Glomerular visceral epithelial cell (primary cell): ENCODE results near the gene TTC34.

ENCODE experiments used
- DNase-seq: peaks from one replicate; pipeline ENCODE4 v3.0.0-alpha.2; 2016; ENCODE audit errors: extremely low spot score

The TTC34 gene

GRCh38 chr1:2801535-2802291, at the start of gene TTC34:
TTC34 (minus strand) TSS chr1:2801693; CDS start chr1:2800827, 866 bp downstream.
- no peak for DNase-seq

GRCh38 chr1:2850502-2850901, 49.0 kb upstream of the TTC34 start:
- no peak for DNase-seq

GRCh38 chr1:2848006-2848670, 46.6 kb upstream of the TTC34 start:
- no peak for DNase-seq

- DNase-seq: no peak
These were observed 45.8 kb upstream of the TTC34 start for GRCh38 chr1:2847086-2847985.

GRCh38 chr1:2845869-2846268, 44.4 kb upstream of the TTC34 start:
- no peak for DNase-seq

- no peak for DNase-seq
These were observed 38.7 kb upstream of the TTC34 start for GRCh38 chr1:2840036-2840809.

GRCh38 chr1:2837823-2838222, 36.3 kb upstream of the TTC34 start:
- no peak for DNase-seq

- no peak for DNase-seq
These were observed 35.8 kb upstream of the TTC34 start for GRCh38 chr1:2837316-2837715.

- no peak for DNase-seq
These were observed 35.0 kb upstream of the TTC34 start for GRCh38 chr1:2836333-2836970.

- DNase-seq: no peak
These were observed 34.2 kb upstream of the TTC34 start for GRCh38 chr1:2835650-2836159.

GRCh38 chr1:2834741-2835564, 33.5 kb upstream of the TTC34 start:
- DNase-seq: no peak

GRCh38 chr1:2834146-2834475, 32.6 kb upstream of the TTC34 start:
- no peak for DNase-seq

- no peak for DNase-seq
These were observed 32.1 kb upstream of the TTC34 start for GRCh38 chr1:2833454-2834145.

- DNase-seq: no peak
These were observed 31.3 kb upstream of the TTC34 start for GRCh38 chr1:2832506-2833453.

- DNase-seq: no peak
These were observed 30.2 kb upstream of the TTC34 start for GRCh38 chr1:2831596-2832212.

- no peak for DNase-seq
These were observed 29.4 kb upstream of the TTC34 start for GRCh38 chr1:2830761-2831425.

- DNase-seq: no peak
These were observed 28.5 kb upstream of the TTC34 start for GRCh38 chr1:2829846-2830615.
